GM13977 (cell line): ENCODE results near the gene MAGI1.

Experiments used
- DNase-seq: peaks from one replicate; pipeline ENCODE4 v3.0.0; 2012; ENCODE audit warnings: low spot score
- in situ Hi-C: fragments of 300-500 bp; cut with MboI; formaldehyde crosslinking; loops from one replicate; pipeline ENCODE4 v1.12.0; 2022; ENCODE audit warnings: low sequenced_read_pairs, low pct_unique_long_range_greater_than_20kb, mixed read lengths, inconsistent platforms; ENCODE audit not compliant: unreplicated experiment
- TF ChIP-seq, protein P1 (sequence below): IDR thresholded peaks from 2 replicates; pipeline ENCODE4 v1.5.1; 2012; ENCODE audit warnings: mild to moderate bottlenecking, control low read depth; ENCODE audit not compliant: insufficient read depth; ENCODE audit errors: extremely low read depth, missing control alignments

Gene MAGI1

DNA sequence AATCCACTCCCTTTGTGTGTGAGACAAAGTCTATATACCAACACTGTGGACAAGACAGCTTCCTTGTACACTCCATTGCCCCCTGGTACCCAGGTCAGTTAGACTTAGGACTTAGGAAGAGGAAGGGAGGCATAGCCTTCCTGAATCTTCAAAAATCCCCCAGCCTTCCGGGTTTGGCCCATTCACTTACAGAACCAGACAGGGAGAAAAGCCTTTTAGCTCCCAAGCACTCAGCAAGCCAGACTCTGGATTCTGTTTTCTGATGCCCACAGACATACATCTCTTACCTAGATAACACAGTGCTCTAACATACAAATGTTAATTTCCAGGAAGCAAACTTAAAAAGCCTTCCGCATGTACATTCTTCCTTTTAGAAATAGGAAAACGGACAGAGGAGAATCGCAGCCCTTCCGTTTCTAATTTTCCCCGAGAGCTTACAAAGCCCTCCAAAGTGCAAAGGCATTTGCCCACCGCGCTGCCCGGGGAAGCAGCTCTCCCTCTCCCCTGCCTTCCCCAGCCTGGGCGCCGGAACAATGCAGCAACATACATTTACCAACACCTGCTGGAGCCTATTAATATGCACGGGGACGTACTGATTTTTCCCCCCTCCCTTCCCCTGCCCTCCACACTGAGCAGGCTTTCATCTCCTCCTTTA, 442.0 kb downstream of the MAGI1 start:
- TF ChIP-seq, protein P1, sequence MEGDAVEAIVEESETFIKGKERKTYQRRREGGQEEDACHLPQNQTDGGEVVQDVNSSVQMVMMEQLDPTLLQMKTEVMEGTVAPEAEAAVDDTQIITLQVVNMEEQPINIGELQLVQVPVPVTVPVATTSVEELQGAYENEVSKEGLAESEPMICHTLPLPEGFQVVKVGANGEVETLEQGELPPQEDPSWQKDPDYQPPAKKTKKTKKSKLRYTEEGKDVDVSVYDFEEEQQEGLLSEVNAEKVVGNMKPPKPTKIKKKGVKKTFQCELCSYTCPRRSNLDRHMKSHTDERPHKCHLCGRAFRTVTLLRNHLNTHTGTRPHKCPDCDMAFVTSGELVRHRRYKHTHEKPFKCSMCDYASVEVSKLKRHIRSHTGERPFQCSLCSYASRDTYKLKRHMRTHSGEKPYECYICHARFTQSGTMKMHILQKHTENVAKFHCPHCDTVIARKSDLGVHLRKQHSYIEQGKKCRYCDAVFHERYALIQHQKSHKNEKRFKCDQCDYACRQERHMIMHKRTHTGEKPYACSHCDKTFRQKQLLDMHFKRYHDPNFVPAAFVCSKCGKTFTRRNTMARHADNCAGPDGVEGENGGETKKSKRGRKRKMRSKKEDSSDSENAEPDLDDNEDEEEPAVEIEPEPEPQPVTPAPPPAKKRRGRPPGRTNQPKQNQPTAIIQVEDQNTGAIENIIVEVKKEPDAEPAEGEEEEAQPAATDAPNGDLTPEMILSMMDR: no peak
- no peak for DNase-seq
- in situ Hi-C loops: no loop called here

DNA sequence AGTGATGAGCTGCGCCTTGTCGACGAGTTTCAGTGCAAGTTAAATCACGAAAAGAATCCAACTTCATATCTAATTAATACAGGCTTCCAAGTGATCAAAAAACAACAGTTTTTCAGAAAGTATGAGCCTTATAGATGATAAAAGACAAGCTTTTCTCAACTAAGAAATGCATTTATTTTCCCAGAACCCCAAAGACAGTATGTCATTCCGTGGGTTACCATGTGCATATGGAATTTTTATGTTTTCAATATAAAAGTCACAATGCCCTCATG, 442.8 kb downstream of the MAGI1 start:
- in situ Hi-C loops: no loop called here
- no peak for DNase-seq
- TF ChIP-seq, protein P1: no peak

DNA sequence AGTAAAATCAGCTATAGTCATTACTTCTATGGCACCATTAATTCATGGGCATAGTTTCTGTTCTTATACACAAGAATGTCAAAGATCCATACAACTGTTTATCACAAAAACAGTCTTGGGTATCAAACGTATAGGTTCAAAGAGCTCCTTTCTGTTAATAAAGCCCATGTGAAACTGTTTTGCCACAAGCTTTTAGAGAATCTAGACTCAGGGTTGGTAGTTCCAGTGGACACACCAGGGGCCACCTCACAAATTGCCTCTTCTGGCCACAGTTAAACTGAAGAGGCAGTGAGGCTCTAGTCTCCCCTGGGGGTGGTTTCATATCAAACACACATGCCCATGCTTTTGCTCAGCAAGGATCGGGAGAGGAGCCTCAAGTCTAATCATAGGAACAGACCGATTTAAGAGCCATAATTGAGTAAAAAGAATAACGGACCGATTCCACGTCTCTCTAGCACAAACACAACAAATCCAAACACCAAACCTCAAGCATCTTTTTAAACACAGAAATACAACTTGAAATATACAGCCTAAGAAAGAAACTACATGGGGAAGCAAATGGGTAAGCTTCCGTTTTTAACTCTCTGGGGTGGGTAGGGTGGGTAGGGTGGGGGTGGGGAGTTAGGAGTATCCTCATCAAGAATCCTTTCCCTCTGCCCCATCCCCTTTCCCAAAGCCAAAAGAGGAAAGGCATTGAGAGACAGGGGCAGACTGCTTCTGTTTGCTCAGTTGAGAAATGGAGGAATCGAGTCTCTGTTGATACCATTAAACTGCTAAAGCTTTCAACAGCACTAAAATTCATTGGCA, 443.3 kb downstream of the MAGI1 start:
- TF ChIP-seq, protein P1: no peak
- in situ Hi-C loops: no loop called here
- DNase-seq: no peak

DNA sequence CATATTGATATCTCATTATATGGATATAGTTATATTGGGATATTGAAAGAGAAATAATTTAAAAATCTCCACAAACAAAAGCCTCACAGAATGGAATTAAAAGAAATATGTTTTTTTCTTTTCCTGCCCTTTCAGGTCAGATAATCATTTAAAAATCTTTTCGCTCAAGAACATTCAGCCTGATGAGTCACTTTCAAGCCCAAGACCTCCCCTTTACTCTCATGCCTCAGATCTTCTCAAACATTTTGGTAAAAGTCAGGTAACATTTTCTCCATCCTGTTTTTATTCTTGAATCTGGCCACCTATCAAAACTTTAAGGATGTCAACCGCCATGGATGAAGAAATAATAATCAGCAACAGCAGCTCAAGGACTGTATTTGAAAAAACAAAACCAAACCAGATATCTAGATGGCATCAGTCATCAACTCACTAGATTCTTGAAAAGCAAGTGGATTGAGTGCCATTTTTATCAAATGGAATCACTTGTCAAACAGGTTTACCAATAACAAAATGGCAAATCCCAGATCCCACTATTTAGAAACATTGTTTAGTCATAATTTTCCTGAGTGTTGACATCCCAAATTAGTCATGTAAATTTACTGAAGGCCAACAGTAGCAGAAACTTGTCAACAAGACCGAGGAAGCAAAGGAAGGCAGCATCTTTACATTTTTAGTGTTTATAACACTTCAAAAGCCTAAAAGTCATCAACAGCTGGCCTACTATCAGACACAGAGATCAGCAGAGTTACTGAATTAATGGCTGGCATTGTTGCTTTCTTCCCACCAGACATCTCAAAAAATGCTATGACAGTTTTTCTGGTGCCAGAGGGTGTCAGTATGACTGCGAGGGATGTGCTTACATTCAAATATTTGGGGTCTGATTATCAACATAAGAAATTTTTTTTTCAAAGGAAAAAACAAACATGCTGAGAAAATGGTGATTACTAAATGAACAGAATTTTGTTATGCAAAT, 444.7 kb downstream of the MAGI1 start:
- in situ Hi-C loops: no loop called here
- TF ChIP-seq, protein P1: no peak
- no peak for DNase-seq

DNA sequence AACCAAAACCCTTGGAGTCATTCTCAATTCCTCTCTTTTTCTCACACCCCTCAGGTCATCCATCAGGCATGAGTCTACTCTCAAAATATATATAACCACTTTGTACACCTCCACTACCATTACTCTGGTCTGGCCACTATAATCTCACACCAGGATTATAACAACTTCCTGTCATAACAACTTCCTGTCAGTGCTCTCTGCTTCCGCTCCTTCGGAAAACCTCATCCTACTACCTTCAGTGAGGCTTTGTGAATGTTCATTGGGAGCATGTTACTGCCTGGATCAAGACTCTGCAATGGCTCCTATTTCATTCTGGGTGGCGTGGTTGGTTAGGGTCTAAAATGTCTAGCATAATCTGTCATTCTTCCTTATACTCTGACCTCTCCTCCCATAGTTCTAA, 447.4 kb downstream of the MAGI1 start:
- TF ChIP-seq, protein P1: no peak
- no peak for DNase-seq
- in situ Hi-C loops: no loop called here

DNA sequence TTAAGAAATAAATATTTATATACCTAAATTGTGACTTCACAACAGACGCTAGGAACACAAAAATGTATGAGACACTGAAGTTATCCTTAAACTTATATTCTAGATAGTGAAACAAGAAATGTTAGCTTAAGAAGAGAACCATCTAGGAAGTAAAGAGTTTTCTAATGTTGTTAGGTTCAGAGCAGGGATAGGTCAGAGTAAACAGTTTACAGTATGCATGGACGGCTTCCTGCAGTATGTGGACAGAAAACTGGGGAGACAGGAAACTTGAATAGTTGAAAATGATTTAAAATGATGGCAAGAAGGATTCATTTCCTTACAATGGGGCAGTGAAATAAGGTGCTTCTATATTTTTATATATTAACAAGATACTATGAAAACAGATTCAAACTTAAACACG, 449.8 kb downstream of the MAGI1 start:
- in situ Hi-C loops: no loop called here
- TF ChIP-seq, protein P1: no peak

More for the DNA sequence above, 449.8 kb downstream of the MAGI1 start:
- DNase-seq: no peak
